ENCODE results near the gene PLCH1. TPM values are rescaled to one million over a fixed set of nuclear protein-coding genes. Genes with fewer than 3 reads are reported as not detected.

Gene PLCH1
- total RNA-seq, 6 experiments from 2014 or later: not detected

GRCh38 chr3:155326901-155327300 lies 418.0 kb downstream of the PLCH1 start:
- H3K27me3 Mint-ChIP-seq (ENCODE audit: insufficient read depth): peaks cover 2% of the 10 kb centered on the region; the same call in 1 of the 2 replicates
- no peak for TF ChIP-seq CTCF (IDR thresholded peaks at IDR 0.05)
- H3K4me3 Mint-ChIP-seq: no peak overlapping the region
- no peaks in the 10 kb centered on the region for H3K9me3 Mint-ChIP-seq
- no peak for DNase-seq
- no peaks in the 10 kb centered on the region for H3K36me3 Mint-ChIP-seq (ENCODE audit: low read depth)
- no peak overlapping the region for H3K27ac Mint-ChIP-seq
- peaks cover 6% of the 10 kb centered on the region; the same call in 1 of the 2 replicates for H3K4me1 Mint-ChIP-seq (ENCODE audit: low read depth)

- Mint-ChIP-seq H3K4me1 (ENCODE audit: low read depth) (peaks cover 9% of the 10 kb centered on the region; the same call in 1 of the 2 replicates), H3K27me3 (ENCODE audit: insufficient read depth) (peaks cover 2% of the 10 kb centered on the region; the same call in 1 of the 2 replicates), H3K27ac (no peak overlapping the region), H3K36me3 (ENCODE audit: low read depth) (no peaks in the 10 kb centered on the region), H3K9me3 (no peaks in the 10 kb centered on the region), H3K4me3 (no peak overlapping the region)
- no peak for DNase-seq
- TF ChIP-seq CTCF (IDR thresholded peaks at IDR 0.05): no peak
These were observed 418.6 kb downstream of the PLCH1 start for GRCh38 chr3:155326244-155326643.

Other genes with a start within 250 kb of the PLCH1 start
- gene C3orf33, start 61.2 kb upstream of the PLCH1 start, total RNA-seq (2021; fragmentation: NEBNext Ultra II Directional; extraction: Animal tissue kit (Norgen Biotek cat#: 25700)): 1 to 10 TPM; 3.3 to 4.5 (median 3.6) TPM
- 10 to 100 TPM; 20.7 to 31.8 (median 26.9) TPM for gene SLC33A1, start 109.4 kb upstream of the PLCH1 start, total RNA-seq (2021; fragmentation: NEBNext Ultra II Directional; extraction: Animal tissue kit (Norgen Biotek cat#: 25700))
- 10 to 100 TPM; 63.5 to 90.2 (median 75.0) TPM for gene GMPS, start 125.6 kb upstream of the PLCH1 start, total RNA-seq (2021; fragmentation: NEBNext Ultra II Directional; extraction: Animal tissue kit (Norgen Biotek cat#: 25700))

All from HFFc6 (cell line).